Neural progenitor cell (in vitro differentiated cells): Measurements from ENCODE around the gene RASSF3. TPM values are rescaled to one million over a fixed set of nuclear protein-coding genes. Genes with fewer than 3 reads are reported as not detected.

Source experiments
- DNase-seq: peaks from one replicate; pipeline ENCODE4 v3.0.0-alpha.2; 2016; ENCODE audit warnings: low spot score
- H2AFZ ChIP-seq: fragments of 200-600 bp; sonication (generic); replicated peaks from 2 replicates; pipeline ENCODE4 v1.6.1; 2016; ENCODE audit warnings: antibody characterized with exemption
- H3F3A ChIP-seq: fragments of 200-600 bp; sonication (generic); 2 replicates; pipeline ENCODE4 v1.6.1; 2016; ENCODE audit warnings: antibody characterized with exemption, low read depth
- H3K27ac ChIP-seq: fragments of 200-600 bp; sonication (generic); 2 replicates; pipeline ENCODE4 v1.5.1; 2016; ENCODE audit warnings: mild to moderate bottlenecking
- H3K27me3 ChIP-seq: fragments of 200-600 bp; sonication (generic); 2 replicates; pipeline ENCODE4 v1.6.1; 2016; ENCODE audit warnings: mild to moderate bottlenecking, moderate library complexity
- H3K36me3 ChIP-seq: fragments of 200-600 bp; sonication (generic); 2 replicates; pipeline ENCODE4 v1.5.1; 2016
- H3K4me1 ChIP-seq: fragments of 200-600 bp; sonication (generic); 2 replicates; pipeline ENCODE4 v1.6.1; 2016; ENCODE audit warnings: mixed run types
- H3K4me2 ChIP-seq: fragments of 200-600 bp; sonication (generic); 2 replicates; pipeline ENCODE4 v1.6.1; 2016
- H3K4me3 ChIP-seq: fragments of 200-600 bp; sonication (generic); 2 replicates; pipeline ENCODE4 v1.5.1; 2016
- H3K79me2 ChIP-seq: fragments of 200-600 bp; sonication (generic); 2 replicates; pipeline ENCODE4 v1.6.1; 2016; ENCODE audit warnings: low read depth
- H3K9ac ChIP-seq: fragments of 200-600 bp; sonication (generic); 2 replicates; pipeline ENCODE4 v1.6.1; 2016
- H3K9me3 ChIP-seq: fragments of 200-600 bp; sonication (generic); 2 replicates; pipeline ENCODE4 v1.5.1; 2016; ENCODE audit warnings: low read depth
- H4K20me1 ChIP-seq: fragments of 200-600 bp; sonication (generic); 2 replicates; pipeline ENCODE4 v1.6.1; 2016; ENCODE audit warnings: low read depth
- H3K27ac Mint-ChIP-seq: 3 replicates; pipeline ENCODE4 v1.8.0; 2021; ENCODE audit warnings: mixed read lengths
- H3K27me3 Mint-ChIP-seq: 2 replicates; pipeline ENCODE4 v1.8.0; 2022; ENCODE audit warnings: low read depth, mild to moderate bottlenecking, inconsistent platforms, moderate library complexity, mixed read lengths; ENCODE audit not compliant: insufficient read depth
- H3K36me3 Mint-ChIP-seq: 3 replicates; pipeline ENCODE4 v1.8.0; 2021; ENCODE audit warnings: mixed read lengths
- H3K4me1 Mint-ChIP-seq: 3 replicates; pipeline ENCODE4 v1.8.0; 2021; ENCODE audit warnings: mixed read lengths
- H3K4me3 Mint-ChIP-seq: 3 replicates; pipeline ENCODE4 v1.8.0; 2021; ENCODE audit warnings: mild to moderate bottlenecking, moderate library complexity, mixed read lengths
- H3K9me3 Mint-ChIP-seq: 3 replicates; pipeline ENCODE4 v1.8.0; 2020; ENCODE audit warnings: mixed read lengths
- EZH2 ChIP-seq: fragments of 200-600 bp; sonication (generic); IDR thresholded peaks from 2 replicates; pipeline ENCODE4 v1.6.1; 2017; ENCODE audit warnings: antibody characterized with exemption, mild to moderate bottlenecking, moderate library complexity
- EZH2phosphoT487 ChIP-seq: fragments of 200-600 bp; sonication (generic); IDR thresholded peaks from 2 replicates; pipeline ENCODE4 v1.6.1; 2017; ENCODE audit warnings: antibody characterized with exemption
- total RNA-seq: library from RNA; depleted of rRNA; stranded (reverse); fragments of >200 nt; gene quantifications from 2 replicates; pipeline ENCODE4 v1.2.3, GENCODE V29; 2015; ENCODE audit warnings: low replicate concordance
- TF ChIP-seq, protein P1 (sequence below): fragments of 200-600 bp; sonication (generic); IDR thresholded peaks from 2 replicates; pipeline ENCODE4 v1.5.1; 2017; ENCODE audit warnings: antibody characterized with exemption, mild to moderate bottlenecking

RASSF3 gene
- total RNA-seq, 1 donor from 2014 or later, result 14.5 TPM

DNA sequence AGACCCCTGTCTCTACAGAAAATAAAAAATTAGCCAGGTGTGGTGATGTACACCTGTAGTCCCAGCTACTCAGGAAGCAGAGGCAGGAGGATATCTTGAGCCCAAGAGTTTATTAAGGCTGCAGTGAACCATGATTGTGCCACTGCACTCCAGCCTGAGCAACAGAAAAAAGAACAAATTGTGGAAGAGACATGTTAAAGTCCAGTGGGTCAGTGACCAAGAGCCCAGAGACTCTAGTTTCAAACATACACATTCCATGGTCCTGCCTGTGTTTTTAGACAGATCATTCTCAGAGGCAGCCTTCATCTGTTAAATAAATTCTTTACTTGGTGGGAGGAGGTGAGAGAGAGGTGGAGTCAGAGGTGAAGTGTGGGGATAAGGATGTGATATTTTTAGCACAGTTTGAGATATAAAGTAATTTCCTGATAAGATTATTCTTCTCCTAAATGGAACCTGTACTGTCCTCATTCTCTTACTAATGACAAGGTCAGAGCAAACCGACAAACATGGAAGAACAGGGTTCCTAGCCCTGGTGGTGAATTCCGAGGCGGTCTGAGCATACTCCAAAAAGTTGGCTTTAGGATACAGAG is 48.7 kb downstream of the RASSF3 start:
- Histone ChIP-seq H3K79me2 (peaks cover 31% of the 10 kb centered on the region), H2AFZ (no peak overlapping the region), H3K9me3 (no peaks in the 10 kb centered on the region), H3K4me2 (no peak overlapping the region), H3K4me3 (no peak overlapping the region), H3K27me3 (no peaks in the 10 kb centered on the region), H4K20me1 (peaks cover under 1% of the 10 kb centered on the region), H3K9ac (no peak overlapping the region), H3K27ac (no peak overlapping the region), H3K36me3 (no peaks in the 10 kb centered on the region), H3K4me1 (no peaks in the 10 kb centered on the region), H3F3A (no peaks in the 10 kb centered on the region)
- no peak overlapping the region for H3K27ac Mint-ChIP-seq
- no peak for DNase-seq
- no peak for TF ChIP-seq EZH2phosphoT487
- no peak for TF ChIP-seq EZH2
- TF ChIP-seq, protein P1, sequence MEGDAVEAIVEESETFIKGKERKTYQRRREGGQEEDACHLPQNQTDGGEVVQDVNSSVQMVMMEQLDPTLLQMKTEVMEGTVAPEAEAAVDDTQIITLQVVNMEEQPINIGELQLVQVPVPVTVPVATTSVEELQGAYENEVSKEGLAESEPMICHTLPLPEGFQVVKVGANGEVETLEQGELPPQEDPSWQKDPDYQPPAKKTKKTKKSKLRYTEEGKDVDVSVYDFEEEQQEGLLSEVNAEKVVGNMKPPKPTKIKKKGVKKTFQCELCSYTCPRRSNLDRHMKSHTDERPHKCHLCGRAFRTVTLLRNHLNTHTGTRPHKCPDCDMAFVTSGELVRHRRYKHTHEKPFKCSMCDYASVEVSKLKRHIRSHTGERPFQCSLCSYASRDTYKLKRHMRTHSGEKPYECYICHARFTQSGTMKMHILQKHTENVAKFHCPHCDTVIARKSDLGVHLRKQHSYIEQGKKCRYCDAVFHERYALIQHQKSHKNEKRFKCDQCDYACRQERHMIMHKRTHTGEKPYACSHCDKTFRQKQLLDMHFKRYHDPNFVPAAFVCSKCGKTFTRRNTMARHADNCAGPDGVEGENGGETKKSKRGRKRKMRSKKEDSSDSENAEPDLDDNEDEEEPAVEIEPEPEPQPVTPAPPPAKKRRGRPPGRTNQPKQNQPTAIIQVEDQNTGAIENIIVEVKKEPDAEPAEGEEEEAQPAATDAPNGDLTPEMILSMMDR, result no peak
- H3K27me3 Mint-ChIP-seq, result peaks cover 2% of the 10 kb centered on the region
- peaks cover 4% of the 10 kb centered on the region for H3K4me1 Mint-ChIP-seq
- H3K9me3 Mint-ChIP-seq, result no peaks in the 10 kb centered on the region
- peaks cover 1% of the 10 kb centered on the region for H3K36me3 Mint-ChIP-seq
- H3K4me3 Mint-ChIP-seq, result no peak overlapping the region

DNA sequence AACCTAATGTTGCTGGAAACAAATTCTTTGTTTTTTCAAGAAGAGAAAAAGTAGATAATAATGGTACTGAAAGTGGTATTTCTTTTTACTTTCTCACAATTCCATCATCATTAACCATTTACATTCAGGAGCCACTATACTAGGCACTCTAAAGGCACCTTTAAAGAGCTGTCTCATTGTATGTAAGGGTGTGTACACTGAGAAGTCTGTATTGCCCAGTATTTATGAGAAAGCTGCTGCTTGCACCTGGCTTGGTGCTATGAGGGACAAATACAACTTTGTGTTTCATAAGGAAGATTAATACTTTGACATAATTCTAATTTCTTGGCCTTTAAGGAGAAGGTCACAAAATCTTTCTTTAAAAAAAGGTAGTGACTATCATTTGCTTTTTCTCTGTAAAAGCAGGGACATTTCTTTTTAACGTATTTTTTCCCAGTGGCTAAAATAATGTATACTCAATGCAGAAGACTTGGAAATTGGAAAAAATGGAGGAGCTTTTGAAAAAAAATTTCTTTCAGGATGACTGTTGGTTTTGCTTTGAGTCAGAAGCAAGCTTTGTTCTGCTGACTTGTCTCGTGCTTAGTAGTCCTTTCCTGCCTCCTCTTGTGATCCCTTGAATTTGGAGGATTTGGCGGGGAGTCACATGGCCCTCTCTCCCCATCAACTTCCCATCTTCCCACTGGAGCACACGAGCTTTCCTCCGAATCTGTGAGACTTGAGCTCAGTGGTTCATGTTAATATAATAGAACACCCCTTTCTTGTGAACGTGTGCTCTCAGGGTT is 50.1 kb downstream of the RASSF3 start:
- Mint-ChIP-seq H3K4me3 (no peak overlapping the region), H3K27me3 (peaks cover 2% of the 10 kb centered on the region), H3K27ac (peak overlapping the region; percentile 58), H3K4me1 (peaks cover 4% of the 10 kb centered on the region), H3K36me3 (peaks cover 1% of the 10 kb centered on the region), H3K9me3 (no peaks in the 10 kb centered on the region)
- TF ChIP-seq EZH2, result no peak
- TF ChIP-seq, protein P1, result no peak
- TF ChIP-seq EZH2phosphoT487, result no peak
- H3K4me1 ChIP-seq, result no peaks in the 10 kb centered on the region
- no peak overlapping the region for H3K9ac ChIP-seq
- peaks cover 27% of the 10 kb centered on the region for H3K79me2 ChIP-seq
- no peaks in the 10 kb centered on the region for H3K36me3 ChIP-seq
- H4K20me1 ChIP-seq, result peaks cover 5% of the 10 kb centered on the region
- DNase-seq, result no peak
- H3F3A ChIP-seq, result no peaks in the 10 kb centered on the region
- no peaks in the 10 kb centered on the region for H3K9me3 ChIP-seq
- no peak overlapping the region for H3K27ac ChIP-seq
- no peak overlapping the region for H2AFZ ChIP-seq
- H3K4me2 ChIP-seq, result no peak overlapping the region
- no peak overlapping the region for H3K4me3 ChIP-seq
- H3K27me3 ChIP-seq, result no peaks in the 10 kb centered on the region

DNA sequence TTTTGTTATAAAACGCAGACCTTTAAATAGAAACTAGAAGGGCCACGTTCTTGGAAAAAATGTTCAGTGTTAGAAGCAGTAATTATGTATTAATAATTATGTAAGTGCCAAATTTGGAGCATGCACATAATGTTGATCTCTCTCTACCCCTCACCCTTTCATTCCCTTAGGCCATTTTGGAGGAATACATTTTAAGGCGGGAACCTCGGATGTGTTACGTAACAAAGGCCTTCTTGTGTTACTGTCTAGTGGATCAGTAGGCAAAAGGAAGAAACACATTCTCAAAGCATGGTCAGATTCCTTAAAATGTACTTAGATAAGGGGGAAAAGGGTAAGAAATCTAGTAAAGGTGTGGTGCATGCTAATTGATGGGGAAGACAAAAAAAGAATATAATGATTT is 52.7 kb downstream of the RASSF3 start:
- Histone ChIP-seq H4K20me1 (peaks cover 12% of the 10 kb centered on the region), H3K4me3 (no peak overlapping the region), H3K36me3 (no peaks in the 10 kb centered on the region), H3K4me1 (peaks cover 6% of the 10 kb centered on the region), H3K9me3 (no peaks in the 10 kb centered on the region), H3K9ac (no peak overlapping the region), H3F3A (no peaks in the 10 kb centered on the region), H2AFZ (no peak overlapping the region), H3K27me3 (no peaks in the 10 kb centered on the region), H3K79me2 (peaks cover 41% of the 10 kb centered on the region), H3K27ac (no peak overlapping the region), H3K4me2 (no peak overlapping the region)
- no peak for TF ChIP-seq EZH2
- TF ChIP-seq, protein P1, result no peak
- TF ChIP-seq EZH2phosphoT487, result no peak
- Mint-ChIP-seq H3K27me3 (peaks cover 2% of the 10 kb centered on the region), H3K27ac (no peak overlapping the region), H3K4me1 (peaks cover 13% of the 10 kb centered on the region), H3K9me3 (no peaks in the 10 kb centered on the region), H3K4me3 (no peak overlapping the region), H3K36me3 (peaks cover 1% of the 10 kb centered on the region)
- DNase-seq, result no peak
